HG03066 (cell line): Measurements from ENCODE around the gene MARK3.
"Not testable (repeated sequence)": the region's sequence is repeated elsewhere in the genome, so short reads cannot be mapped to it uniquely, and the experiment has no call there.

Experiments
- ATAC-seq: cut with Tn5 transposase; IDR thresholded peaks from one replicate; pipeline ENCODE4 v1.9.1; 2021; ENCODE audit warnings: low read depth; ENCODE audit not compliant: unreplicated experiment

Gene MARK3

GRCh38 chr14:103509864-103510723 is 124.9 kb downstream of the MARK3 start:
- no peak for ATAC-seq

GRCh38 chr14:103510724-103511693 is 125.8 kb downstream of the MARK3 start:
- ATAC-seq = no peak

GRCh38 chr14:103512180-103512579 is 127.0 kb downstream of the MARK3 start:
- not testable (repeated sequence) for ATAC-seq

DNA sequence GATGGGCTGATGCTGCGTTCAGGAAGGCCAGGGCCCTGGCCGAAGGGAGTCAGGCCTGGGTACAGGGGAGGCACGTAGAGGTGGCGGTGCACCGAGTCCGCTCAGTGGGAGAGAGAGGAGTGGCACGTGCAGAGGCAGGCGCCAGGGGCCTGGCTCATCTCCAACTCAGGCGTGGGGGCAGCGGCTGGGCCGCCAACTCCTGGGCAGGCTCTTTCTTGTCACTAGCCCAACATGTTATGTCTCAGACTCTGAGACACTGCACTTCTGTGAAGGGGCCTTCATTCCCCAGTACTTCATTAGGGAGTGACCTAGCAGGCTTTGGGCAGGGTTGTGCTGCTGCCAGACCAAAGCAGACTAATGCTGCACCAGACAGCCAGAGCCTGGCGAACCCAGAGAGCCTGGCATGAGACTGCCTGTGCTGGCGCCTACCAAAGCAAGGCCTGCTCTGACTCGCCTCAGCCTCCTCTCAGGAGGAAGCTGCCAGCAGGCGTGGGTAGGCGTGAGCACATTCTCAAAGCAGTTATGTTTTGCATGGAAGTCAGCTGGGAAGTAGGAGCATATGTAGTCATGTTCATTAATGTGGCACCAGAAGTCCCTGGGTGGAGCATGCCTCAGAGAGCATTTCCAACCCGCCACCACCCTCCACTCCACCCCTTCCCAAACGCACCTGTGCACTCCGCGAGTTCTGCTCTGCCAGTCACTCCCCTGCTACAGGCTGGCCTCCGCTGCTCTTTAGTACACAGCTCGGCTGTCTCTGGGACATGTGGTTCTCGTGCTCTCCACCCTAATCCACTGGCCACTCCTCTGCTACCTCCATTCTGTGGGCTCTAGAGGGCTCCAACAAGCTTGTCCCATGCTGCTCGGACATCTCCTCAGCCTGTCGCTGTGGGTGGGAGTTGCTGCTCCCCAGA is 127.7 kb downstream of the MARK3 start:
- ATAC-seq = no peak

DNA sequence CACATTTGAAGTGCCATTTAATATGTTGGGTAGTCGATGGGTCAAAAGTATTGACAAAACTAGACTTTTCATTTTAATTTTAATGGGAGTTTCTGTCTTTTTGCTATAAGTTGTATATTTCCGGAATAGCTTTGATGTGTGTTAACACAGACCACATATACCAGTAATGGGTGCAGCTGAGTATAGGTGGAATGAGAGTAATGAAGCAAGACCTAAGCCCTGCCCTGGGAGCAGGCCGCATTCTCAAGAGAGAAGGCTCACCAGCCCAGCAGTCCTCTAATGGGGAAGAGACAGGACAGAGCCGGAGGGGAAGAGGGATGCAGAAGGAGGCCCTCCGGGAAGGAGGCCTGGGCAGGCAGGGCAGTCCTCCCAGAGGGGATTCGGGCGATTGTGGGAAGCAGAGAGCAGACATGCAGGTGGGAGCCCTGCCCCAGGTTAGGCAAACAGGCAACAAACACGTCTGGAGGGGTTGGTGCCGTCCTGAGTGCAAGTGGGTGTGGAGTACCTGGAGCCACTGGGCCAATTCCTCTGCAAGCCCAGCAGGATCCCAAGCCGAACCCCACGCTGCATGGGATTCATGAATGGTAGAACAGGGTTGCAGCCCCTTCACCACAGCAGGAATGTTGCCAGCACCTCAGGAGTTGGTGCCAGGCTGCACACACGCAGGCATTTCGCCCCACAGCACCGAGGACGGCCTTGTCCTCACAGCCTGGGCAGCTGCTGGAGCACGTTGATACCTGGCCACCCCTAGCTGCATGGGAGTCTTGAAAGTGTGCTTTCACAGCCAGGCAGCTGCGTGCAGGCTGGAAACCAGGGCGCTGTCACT is 129.6 kb downstream of the MARK3 start:
- no peak for ATAC-seq

- no peak for ATAC-seq
These were observed 131.4 kb downstream of the MARK3 start for GRCh38 chr14:103516426-103517173.

- ATAC-seq = no peak
These were observed 132.0 kb downstream of the MARK3 start for GRCh38 chr14:103517174-103517566.

DNA sequence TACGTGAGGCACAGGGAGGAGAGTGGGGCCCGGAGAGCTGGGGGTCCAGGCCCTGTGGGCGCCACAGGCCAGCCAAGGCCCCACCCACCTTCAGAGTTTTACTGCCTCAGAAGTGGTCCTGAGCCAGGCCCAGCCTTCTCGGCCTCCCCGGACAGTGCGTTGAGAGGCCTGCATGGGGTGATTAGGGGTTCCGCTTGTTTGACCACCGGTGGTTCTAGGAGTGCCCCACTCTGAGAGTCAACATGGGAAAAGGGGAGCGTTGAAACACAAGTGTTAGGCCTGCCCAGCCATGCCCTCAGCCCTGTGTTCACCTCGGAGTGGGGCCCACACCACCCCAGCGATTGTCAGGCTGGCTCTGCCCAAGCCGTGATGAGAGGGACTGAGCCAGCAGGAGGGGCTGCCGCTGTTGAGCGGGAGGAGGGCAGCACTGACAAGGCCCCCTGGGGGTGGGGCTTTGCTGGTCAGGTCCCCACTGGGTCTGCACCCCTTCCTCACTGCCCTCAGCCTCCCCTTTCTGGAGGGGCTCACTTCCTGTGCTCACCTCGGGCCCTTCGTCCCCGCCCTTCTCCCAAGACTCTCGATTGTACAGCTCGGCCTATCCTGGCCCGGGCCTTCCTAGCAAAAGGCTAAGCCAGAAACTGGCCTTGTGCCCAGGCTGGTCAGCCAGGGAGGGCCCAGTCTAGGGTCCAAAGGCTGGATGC is 132.7 kb downstream of the MARK3 start:
- ATAC-seq = no peak

- ATAC-seq = no peak
These were observed 133.3 kb downstream of the MARK3 start for GRCh38 chr14:103518422-103519042.

- ATAC-seq = no peak
These were observed 134.0 kb downstream of the MARK3 start for GRCh38 chr14:103519043-103519836.

DNA sequence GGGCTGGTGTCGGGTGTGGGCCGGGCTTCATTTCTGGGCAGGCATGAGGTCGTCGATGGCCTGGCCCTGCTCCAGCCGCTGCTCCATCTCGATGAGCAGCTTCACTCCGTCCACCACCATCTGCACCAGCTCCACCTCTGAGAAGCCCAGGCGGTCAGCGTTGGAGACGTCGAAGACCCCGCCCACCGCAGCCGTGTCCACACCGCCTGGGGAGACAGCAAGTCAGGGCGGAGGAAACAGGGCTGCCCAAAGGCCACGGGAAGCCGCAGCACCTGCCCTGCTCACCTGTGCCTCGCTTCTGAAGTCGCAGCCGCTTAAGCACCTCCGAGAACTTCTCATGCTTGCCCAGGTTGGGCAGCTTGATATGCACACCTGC is 134.6 kb downstream of the MARK3 start:
- ATAC-seq = no peak

DNA sequence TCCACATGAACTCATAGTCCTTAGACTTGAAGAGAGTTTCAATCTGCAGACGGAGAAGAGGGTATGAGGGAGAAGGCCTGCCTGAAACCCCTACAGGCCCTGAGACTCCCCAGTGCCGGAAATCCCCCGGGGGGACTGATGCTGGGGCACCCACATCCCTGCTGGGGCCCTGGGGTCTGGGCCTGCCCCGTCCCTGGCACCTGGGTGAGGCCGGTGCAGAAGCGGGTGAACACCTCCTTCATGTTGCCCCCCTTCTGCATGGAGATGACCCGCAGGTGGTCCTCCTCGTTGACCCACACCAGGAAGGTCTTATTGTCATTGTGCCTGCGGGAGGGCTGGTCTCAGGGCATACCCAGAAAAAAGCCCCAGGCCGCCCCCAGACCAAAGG is 135.0 kb downstream of the MARK3 start:
- no peak for ATAC-seq

DNA sequence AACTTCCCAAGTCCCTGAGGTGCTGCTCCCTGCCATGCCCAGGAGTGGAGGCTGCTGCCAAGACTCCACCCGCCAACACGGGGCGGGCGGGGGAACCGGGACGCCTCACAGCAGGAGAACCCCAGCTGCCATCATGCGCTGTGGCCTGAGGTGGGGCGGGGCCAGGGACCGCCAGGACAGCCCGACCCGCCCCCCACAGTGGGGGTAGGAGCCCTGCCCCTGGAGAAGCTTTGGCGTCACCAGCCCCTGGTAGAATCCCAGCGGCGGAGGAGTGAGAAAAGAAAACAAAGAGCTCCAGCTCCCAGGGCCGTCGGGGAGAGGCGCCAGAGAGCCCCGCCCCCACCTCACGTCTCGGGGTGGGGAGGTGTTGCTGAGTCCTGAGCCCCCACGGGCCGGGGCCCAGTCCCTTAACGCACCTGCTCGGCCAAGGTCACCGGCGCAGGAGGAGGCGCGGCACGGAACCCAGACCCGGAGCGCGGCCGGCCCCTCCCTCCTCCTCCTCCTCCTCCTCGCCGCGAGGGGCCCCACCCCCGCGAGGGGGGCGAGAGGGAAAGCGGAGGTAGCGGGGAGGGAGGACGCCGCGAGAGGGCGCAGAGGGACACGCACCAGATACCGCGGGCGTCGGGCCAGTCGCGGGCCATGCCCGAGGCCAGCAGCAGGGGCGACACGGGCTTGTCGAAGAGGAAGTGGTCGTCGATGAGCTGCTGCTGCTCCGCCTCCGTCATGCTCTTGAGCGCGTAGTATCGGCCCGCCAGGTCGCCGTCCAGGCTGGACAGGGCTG is 135.6 kb downstream of the MARK3 start:
- ATAC-seq = no peak

GRCh38 chr14:103521438-103521950 is 136.3 kb downstream of the MARK3 start:
- no peak for ATAC-seq

DNA sequence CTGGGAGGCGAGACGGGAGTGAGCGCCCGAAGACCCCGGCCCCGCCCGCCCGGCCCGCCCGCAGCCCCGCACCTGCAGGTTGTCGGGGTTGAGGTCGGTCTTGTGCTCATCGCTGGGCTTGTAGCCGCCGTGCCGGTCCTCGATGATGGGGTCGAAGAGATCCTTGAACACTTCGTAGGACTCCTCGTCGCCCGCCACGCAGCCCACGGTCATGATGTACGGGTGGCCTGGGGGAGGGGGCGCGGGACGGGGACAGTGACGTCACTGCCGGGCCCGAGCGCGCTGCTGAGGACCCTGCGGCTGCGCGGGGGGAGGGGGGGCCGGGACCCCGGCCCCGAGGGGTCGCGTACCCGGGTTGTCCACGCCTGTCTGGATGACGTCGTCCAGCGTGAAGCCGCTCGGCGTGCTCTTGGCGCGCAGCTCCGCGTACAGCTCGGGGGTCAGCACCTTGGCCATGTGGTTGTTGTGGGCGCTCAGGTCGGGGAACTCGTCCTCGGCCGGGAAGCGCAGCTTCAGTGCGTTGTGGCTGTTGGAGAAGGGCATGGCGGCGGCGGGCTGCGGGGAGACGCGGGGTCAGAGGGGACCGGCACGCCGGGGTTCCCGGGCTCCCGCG is 136.8 kb downstream of the MARK3 start:
- no peak for ATAC-seq
